ENCODE data around the gene ZFC3H1.
"Not testable (repeated sequence)": the region's sequence is repeated elsewhere in the genome, so short reads cannot be mapped to it uniquely, and the experiment has no call there.

The ZFC3H1 gene, protein sequence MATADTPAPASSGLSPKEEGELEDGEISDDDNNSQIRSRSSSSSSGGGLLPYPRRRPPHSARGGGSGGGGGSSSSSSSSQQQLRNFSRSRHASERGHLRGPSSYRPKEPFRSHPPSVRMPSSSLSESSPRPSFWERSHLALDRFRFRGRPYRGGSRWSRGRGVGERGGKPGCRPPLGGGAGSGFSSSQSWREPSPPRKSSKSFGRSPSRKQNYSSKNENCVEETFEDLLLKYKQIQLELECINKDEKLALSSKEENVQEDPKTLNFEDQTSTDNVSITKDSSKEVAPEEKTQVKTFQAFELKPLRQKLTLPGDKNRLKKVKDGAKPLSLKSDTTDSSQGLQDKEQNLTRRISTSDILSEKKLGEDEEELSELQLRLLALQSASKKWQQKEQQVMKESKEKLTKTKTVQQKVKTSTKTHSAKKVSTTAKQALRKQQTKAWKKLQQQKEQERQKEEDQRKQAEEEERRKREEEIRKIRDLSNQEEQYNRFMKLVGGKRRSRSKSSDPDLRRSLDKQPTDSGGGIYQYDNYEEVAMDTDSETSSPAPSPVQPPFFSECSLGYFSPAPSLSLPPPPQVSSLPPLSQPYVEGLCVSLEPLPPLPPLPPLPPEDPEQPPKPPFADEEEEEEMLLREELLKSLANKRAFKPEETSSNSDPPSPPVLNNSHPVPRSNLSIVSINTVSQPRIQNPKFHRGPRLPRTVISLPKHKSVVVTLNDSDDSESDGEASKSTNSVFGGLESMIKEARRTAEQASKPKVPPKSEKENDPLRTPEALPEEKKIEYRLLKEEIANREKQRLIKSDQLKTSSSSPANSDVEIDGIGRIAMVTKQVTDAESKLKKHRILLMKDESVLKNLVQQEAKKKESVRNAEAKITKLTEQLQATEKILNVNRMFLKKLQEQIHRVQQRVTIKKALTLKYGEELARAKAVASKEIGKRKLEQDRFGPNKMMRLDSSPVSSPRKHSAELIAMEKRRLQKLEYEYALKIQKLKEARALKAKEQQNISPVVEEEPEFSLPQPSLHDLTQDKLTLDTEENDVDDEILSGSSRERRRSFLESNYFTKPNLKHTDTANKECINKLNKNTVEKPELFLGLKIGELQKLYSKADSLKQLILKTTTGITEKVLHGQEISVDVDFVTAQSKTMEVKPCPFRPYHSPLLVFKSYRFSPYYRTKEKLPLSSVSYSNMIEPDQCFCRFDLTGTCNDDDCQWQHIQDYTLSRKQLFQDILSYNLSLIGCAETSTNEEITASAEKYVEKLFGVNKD (N-terminal part only)

DNA sequence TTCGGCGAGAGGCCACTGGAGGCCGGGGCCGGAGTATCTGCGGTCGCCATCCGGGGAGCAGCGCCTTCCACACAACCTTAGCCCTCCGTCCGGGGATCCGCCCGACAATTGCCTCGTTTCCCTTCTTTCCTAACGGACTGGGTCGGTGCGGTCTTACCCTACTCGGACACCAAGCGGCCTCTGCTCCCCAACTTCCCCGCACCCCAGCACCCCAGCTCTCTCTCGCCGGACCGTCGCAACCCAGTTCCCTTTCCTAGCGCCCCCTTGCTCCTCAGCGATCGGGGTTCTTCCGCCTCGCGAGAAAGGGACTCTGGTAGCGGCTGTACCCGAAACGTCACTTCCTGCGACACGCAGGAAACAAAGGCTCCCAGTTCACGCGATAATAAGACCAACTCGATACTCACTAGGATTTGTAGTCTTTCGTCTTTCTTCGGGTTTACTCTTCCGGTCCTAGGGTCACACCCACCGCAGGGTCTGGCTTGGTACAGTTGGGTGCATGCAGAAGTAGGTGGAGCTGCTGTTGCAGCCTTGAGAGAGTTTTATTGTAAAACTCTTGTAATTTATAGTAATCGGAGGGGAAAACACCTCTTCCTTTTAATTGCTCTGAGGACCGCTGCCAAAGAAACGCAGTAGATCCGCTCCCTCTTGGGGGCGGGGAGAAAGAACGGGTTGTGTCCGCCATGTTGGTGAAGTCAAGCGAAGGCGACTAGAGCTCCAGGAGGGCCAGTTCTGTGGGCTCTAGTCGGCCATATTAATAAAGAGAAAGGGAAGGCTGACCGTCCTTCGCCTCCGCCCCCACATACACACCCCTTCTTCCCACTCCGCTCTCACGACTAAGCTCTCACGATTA is at the start of gene ZFC3H1, which contains the start of gene THAP2:
ZFC3H1 (minus strand) TSS at position 288 of the 850 bp plus-strand sequence; CDS start at position 50, 238 bp downstream.
THAP2 (plus strand) TSS at position 741 of the 850 bp plus-strand sequence. CDS start 209 bp downstream, outside the sequence.
- DNase-seq, result peak; percentile 96

- DNase-seq, result no peak
These were observed 46.9 kb upstream of the ZFC3H1 start for GRCh38 chr12:71710276-71711125.

- DNase-seq, result no peak
These were observed 45.0 kb upstream of the ZFC3H1 start for GRCh38 chr12:71708658-71709057.

DNA sequence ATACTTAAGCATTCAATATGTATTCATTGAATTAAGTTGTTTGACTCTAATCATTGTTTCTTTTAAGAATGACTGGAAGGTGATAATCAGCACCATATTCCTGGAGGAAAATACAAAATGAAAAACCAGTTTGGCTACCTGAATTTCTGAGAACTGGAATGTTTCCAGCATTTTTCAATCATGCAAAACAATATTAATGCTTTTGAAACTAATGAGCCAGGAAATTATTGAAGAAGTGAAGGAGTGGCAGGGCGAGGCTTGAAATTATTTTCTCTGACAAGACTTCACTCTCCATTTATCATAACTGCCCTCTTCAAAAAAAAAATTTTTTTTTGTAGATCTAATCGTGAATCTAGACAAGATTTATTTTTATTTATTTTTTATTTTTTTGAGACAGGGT is 41.3 kb upstream of the ZFC3H1 start:
- DNase-seq, result no peak

GRCh38 chr12:71703206-71703605 is 39.6 kb upstream of the ZFC3H1 start:
- DNase-seq, result no peak

DNA sequence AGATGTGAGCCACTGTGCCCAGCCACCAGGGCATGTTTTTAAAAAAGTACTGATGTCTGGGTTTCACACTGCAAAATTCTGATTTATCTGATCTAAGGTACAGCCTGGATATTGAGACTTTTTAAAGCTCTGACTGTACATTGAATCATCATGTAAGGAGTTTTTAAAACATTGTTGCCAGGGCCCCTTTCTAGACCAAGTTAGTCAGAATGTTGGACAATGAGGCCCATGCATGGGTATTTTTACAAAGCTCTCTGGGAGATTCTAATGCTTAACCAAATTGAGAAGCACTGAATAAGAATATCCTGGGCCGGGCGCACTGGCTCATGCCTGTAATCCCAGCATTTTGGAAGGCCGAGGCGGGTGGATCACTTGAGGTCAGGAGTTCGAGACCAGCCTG is 38.9 kb upstream of the ZFC3H1 start:
- no peak for DNase-seq

DNA sequence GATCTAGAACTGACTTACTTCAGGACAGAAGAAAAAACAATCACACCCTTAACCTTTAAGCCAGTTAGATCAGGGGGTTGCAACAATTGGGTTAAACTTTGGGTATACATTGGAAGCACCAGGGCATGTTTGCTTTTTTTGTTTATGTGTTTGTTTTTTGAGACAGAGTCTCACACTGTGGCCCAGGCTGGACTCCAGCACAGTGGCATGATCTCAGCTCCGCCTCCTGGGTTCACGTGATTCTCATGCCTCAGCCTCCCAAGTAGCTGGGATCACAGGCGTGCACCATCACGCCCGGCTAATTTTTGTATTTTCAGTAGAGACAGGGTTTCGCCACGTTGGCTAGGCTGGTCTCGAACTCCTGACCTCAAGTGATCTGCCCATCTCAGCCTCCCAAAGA is 38.5 kb upstream of the ZFC3H1 start:
- not testable (repeated sequence) for DNase-seq

GRCh38 chr12:71695782-71696181 is 32.1 kb upstream of the ZFC3H1 start:
- DNase-seq, result no peak

DNA sequence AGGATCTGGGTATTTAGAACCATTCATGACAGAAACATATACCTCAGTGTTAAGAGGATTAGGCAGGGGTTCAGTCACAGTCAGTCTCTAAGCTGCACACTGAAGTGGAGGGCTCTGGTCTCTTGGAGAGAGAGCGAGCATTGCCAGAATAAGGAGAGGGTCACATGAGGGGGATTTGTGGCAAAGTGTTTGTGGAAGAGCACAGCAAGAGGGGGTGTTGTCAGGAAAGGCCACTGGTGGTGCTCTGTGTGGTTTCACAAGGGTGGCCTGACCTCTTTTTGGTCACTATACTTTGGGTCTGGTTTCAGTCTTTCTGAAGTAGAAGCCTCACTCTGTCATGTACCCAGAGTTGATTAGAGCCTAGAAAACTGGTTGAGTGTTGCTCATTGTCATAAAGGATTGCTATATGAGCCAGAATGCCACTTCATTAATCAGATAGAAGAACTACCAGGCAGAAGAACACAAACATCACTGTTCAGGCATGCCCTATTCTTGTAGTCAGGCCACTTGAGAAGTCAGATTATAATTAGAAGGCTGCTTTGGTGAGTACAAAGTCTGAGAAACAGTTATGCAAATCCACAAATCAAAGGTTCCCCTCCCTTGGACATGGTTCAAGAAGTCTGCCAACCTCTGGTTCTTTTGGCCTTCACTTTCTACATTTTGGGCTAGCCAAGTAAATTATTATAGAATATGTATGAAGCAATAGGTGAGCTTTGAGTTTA is 30.6 kb upstream of the ZFC3H1 start:
- DNase-seq, result no peak

GRCh38 chr12:71693651-71694050 is 30.0 kb upstream of the ZFC3H1 start:
- DNase-seq, result not testable (repeated sequence)

DNA sequence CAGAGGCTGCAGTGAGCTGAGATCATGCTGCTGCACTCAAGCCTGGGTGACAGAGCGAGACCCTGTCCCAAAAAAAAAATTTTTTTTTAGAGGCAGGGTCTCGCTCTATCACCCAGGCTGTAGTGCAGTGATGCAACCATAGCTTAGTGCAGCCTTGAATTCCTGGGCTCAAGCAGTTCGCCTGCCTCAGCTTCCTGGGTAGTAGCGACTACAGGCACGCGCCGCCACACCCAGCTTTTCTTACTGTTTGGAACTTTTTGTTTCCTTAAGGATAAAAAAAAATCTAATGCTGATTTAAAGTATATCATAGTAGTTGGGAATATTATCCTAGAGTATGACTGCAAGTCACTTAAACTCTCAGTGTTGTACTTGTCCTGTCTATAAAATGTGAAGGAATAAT is 29.5 kb upstream of the ZFC3H1 start:
- DNase-seq, result no peak

- no peak for DNase-seq
These were observed 28.0 kb upstream of the ZFC3H1 start for GRCh38 chr12:71691504-71692129.

- DNase-seq, result no peak
These were observed 25.4 kb upstream of the ZFC3H1 start for GRCh38 chr12:71688961-71689570.

- not testable (repeated sequence) for DNase-seq
These were observed 23.5 kb upstream of the ZFC3H1 start for GRCh38 chr12:71687172-71687571.

DNA sequence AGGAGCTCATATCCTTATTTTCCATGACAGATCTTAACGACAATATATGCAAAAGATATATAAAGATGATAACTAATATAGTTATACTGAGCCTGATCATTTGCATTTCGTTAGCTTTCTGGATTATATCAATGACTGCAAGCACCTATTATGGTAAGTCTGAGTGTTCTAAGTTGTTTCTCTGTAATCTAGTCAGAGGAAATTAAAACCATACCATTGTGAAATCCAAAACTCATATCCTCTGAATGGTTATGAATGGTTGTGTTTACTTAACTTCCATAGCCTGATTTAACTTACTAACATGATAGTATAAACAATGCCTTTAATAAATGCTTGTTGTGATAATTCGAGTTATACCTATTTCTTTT is 23.0 kb upstream of the ZFC3H1 start:
- DNase-seq, result no peak

DNA sequence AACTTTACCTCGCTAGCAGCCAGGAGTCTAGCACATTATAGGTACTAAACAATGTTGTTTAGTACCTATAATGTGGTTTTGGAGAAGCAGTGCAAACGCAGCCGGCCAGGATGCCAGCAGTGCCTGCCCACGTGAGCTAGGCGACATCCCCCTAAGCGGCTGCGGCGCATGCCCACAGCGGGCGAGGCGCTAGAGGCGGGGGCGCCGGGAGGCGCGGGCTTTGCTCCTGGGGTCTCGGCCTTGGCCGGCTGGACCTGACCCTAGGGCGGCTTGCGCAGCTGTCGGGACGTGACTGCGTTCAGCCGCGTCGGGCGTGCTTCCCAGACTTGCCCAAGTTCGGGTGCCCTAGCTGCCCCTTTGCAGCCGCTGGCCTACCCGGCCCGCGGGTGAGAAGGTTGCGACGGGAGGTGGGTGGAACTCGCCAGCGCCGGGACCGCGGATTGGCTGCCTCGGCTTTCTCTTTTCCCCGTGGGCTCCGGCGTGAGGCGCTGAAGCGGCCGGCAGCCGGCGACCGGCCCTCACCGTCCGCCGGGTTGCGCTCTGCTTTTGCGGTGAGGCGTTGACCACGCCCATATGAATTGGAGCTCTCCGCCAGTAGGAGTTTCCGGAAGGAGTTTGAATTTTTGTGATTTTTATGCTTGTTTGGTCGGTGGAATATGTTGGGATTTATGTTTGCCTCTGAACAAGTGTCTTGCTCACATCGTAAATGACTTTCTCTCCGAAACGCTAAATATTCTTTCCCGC is 22.4 kb upstream of the ZFC3H1 start, which contains the start of gene TMEM19:
TMEM19 (plus strand) TSS at position 169 of the 744 bp plus-strand sequence. CDS start 599 bp downstream, outside the sequence.
- peak; percentile 86 for DNase-seq

DNA sequence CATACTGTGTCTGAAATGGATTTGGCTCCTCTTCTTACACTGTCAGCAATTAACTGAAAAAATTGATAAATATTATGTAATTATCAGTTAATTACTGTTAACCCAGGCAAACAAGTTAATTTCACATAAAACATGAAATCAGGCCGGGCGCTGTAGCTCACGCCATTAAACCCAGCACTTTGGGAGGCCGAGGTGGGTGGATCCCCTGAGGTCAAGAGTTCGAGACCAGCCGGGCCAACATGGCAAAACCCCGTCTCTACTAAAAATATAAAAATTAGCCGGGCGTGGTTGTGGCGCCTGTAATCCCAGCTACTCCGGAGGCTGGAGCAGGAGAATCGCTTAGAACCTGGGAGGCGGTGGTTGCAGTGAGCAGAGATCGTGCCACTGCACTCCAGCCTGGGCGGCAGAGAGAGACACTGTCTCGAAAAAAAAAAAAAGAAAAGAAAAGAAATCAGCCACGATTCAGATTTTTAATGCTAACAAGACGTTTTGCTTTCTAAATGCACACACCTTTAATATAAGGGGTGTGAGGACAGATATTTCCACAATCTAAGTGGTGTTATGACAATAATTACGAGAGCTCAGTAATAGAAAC is 21.8 kb upstream of the ZFC3H1 start:
- DNase-seq, result no peak

- no peak for DNase-seq
These were observed 20.4 kb upstream of the ZFC3H1 start for GRCh38 chr12:71684081-71684480.

Measured in GDM1 (cell line).